GM13976 (cell line): ENCODE results near the gene CLCN7.

Experiments used
- DNase-seq: peaks from one replicate; pipeline ENCODE4 v3.0.0; 2012; ENCODE audit warnings: low spot score
- CTCF ChIP-seq: IDR thresholded peaks from 2 replicates; pipeline ENCODE4 v1.5.1; 2012; ENCODE audit warnings: borderline replicate concordance, mild to moderate bottlenecking; ENCODE audit not compliant: insufficient read depth; ENCODE audit errors: extremely low read depth, missing control alignments, control extremely low read depth
- in situ Hi-C: fragments of 300-500 bp; cut with MboI; formaldehyde crosslinking; loops from one replicate; pipeline ENCODE4 v1.12.0; 2022; ENCODE audit warnings: low sequenced_read_pairs, mixed read lengths, inconsistent platforms; ENCODE audit not compliant: unreplicated experiment

The CLCN7 gene

GRCh38 chr16:1451702-1452392 lies 23.0 kb downstream of the CLCN7 start:
- no peak for TF ChIP-seq CTCF
- DNase-seq = no peak
- in situ Hi-C loops = no loop called here

GRCh38 chr16:1450841-1451240 lies 24.0 kb downstream of the CLCN7 start:
- in situ Hi-C loops = no loop called here
- no peak for TF ChIP-seq CTCF
- DNase-seq = no peak

- in situ Hi-C loops = no loop called here
- no peak for DNase-seq
- TF ChIP-seq CTCF = no peak
These were observed 24.6 kb downstream of the CLCN7 start for GRCh38 chr16:1450218-1450617.

GRCh38 chr16:1449201-1449788 lies 25.5 kb downstream of the CLCN7 start:
- no peak for DNase-seq
- in situ Hi-C loops = no loop called here

GRCh38 chr16:1448536-1449116 lies 26.2 kb downstream of the CLCN7 start:
- in situ Hi-C loops = no loop called here
- no peak for TF ChIP-seq CTCF
- no peak for DNase-seq

More at GRCh38 chr16:1449201-1449788, 25.5 kb downstream of the CLCN7 start:
- TF ChIP-seq CTCF = no peak

- TF ChIP-seq CTCF = no peak
- no peak for DNase-seq
- in situ Hi-C loops = no loop called here
These were observed 26.9 kb downstream of the CLCN7 start for GRCh38 chr16:1447965-1448364.
